GOT3 (cell line): Measurements from ENCODE around the gene DHX29.
"Not testable (repeated sequence)": the region's sequence is repeated elsewhere in the genome, so short reads cannot be mapped to it uniquely, and the experiment has no call there.

Experiments
- DNase-seq: peaks from one replicate; lab custom pipeline; 2025; ENCODE audit warnings: mixed read lengths; lab: John Stamatoyannopoulos, UW

The DHX29 gene, protein sequence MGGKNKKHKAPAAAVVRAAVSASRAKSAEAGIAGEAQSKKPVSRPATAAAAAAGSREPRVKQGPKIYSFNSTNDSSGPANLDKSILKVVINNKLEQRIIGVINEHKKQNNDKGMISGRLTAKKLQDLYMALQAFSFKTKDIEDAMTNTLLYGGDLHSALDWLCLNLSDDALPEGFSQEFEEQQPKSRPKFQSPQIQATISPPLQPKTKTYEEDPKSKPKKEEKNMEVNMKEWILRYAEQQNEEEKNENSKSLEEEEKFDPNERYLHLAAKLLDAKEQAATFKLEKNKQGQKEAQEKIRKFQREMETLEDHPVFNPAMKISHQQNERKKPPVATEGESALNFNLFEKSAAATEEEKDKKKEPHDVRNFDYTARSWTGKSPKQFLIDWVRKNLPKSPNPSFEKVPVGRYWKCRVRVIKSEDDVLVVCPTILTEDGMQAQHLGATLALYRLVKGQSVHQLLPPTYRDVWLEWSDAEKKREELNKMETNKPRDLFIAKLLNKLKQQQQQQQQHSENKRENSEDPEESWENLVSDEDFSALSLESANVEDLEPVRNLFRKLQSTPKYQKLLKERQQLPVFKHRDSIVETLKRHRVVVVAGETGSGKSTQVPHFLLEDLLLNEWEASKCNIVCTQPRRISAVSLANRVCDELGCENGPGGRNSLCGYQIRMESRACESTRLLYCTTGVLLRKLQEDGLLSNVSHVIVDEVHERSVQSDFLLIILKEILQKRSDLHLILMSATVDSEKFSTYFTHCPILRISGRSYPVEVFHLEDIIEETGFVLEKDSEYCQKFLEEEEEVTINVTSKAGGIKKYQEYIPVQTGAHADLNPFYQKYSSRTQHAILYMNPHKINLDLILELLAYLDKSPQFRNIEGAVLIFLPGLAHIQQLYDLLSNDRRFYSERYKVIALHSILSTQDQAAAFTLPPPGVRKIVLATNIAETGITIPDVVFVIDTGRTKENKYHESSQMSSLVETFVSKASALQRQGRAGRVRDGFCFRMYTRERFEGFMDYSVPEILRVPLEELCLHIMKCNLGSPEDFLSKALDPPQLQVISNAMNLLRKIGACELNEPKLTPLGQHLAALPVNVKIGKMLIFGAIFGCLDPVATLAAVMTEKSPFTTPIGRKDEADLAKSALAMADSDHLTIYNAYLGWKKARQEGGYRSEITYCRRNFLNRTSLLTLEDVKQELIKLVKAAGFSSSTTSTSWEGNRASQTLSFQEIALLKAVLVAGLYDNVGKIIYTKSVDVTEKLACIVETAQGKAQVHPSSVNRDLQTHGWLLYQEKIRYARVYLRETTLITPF (N-terminal part only)

GRCh38 chr5:55307383-55308253 lies at the start of gene DHX29, which contains the start of gene MTREX:
TSS of gene DHX29 (minus strand) at chr5:55307694. CDS start at chr5:55307573, 121 bp downstream.
TSS of gene MTREX (plus strand) at chr5:55307989. CDS start at chr5:55308014, 25 bp downstream.
- peak; percentile 94 for DNase-seq

DNA sequence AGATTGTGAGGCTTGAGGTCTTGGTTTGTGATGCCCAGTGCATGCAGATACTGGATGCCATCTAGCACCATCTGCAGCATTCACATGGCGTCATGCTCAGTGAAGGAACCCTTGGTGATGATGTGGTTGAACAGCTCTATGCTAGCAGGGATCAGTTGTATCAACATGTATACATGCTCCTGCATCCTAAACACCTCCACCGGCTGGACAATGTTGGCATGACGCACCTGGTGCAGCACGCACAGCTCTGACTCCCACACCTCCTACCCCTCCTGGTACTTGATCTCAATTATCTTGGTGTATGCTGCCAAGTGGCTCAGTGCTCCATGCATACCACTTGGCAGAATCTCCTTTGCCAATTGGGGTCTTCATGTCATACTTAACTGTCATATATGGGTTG lies 49.4 kb upstream of the DHX29 start:
- no peak for DNase-seq

- no peak for DNase-seq
Observed at GRCh38 chr5:55350754-55351153, 43.3 kb upstream of the DHX29 start.

DNA sequence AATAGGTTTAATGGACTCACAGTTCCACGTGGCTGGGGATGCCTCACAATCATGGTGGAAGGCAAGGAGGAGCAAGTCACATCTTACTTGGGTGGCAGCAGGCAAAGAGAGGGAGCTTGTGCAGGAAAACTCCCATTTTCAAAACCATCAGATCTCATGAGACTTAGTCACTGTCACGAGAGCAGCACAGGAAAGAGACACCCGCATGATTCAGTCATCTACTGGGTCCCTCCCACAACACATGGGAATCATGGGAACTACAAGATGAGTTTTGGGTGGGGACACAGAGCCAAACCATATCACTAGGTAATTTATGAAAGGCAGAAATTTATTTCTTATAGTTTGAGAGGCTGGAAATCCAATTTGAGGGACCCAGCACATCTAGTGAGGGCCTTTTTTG lies 40.3 kb upstream of the DHX29 start:
- no peak for DNase-seq

- DNase-seq = no peak
Observed at GRCh38 chr5:55345327-55345726, 37.8 kb upstream of the DHX29 start.

- DNase-seq = no peak
Observed at GRCh38 chr5:55344392-55344992, 37.0 kb upstream of the DHX29 start.

GRCh38 chr5:55343609-55344008 lies 36.1 kb upstream of the DHX29 start:
- DNase-seq = no peak

DNA sequence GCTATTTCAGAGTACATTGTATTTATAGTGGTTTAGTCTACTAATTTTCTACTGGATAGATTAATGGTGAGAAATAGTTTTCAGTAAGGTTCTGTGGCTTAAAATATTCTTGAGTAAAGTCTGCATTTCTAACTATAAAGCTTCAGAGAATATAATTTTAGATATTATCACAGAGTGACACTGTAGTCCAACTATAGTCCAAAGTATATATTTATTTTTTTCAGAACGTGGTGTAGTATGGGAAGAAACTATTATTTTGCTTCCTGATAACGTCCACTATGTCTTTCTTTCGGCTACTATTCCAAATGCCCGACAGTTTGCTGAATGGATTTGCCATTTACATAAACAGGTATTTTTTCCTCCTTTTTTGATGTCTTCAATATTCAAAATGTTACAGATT lies 35.6 kb upstream of the DHX29 start:
- no peak for DNase-seq

- no peak for DNase-seq
Observed at GRCh38 chr5:55338810-55339243, 31.3 kb upstream of the DHX29 start.

GRCh38 chr5:55338092-55338613 lies 30.7 kb upstream of the DHX29 start:
- DNase-seq = no peak

GRCh38 chr5:55333811-55334210 lies 26.3 kb upstream of the DHX29 start:
- DNase-seq = no peak

- DNase-seq = no peak
Observed at GRCh38 chr5:55333017-55333416, 25.5 kb upstream of the DHX29 start.

DNA sequence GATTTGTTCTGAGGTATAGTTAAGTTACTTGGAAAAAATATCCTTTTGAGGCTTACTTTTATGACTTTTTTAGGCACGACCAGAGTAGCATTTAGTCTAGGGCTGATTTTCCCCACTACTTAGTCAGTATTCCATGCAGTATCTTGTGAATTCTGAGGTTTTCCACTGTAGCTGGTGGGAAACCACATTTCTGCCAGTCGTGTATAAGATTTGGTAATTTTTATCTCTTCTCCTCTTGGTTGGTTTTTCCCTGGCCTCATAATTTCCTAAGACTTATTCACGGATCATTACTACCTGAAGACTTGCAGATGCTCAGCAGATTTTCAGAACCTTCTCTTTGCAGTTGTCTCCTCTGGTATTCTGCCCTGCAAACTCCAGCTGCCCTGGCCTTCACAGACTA lies 23.8 kb upstream of the DHX29 start:
- DNase-seq = no peak

GRCh38 chr5:55327281-55327680 lies 19.8 kb upstream of the DHX29 start:
- no peak for DNase-seq

GRCh38 chr5:55325621-55326020 lies 18.1 kb upstream of the DHX29 start:
- DNase-seq = no peak

GRCh38 chr5:55324815-55325418 lies 17.4 kb upstream of the DHX29 start:
- DNase-seq = no peak

- no peak for DNase-seq
Observed at GRCh38 chr5:55324006-55324405, 16.5 kb upstream of the DHX29 start.

- DNase-seq = no peak
Observed at GRCh38 chr5:55320571-55320970, 13.1 kb upstream of the DHX29 start.

DNA sequence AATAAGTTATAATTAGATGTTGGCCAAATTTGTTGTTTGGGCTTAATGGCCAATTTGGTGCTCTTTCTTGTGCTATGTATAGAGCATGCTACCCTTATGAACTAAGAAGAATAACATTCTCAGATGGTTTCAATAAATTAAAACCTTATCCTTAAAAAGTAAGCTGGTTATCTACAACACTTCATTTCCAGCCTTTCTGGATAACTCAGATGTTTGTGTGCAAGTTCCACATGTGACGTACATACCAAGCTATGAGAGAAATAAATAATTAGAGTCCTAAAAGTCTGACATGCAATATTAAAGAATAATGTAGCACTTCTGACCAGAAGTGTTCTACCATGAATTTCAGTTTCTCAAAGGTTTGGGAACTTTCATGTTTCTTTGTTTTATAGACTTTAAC lies 12.0 kb upstream of the DHX29 start:
- no peak for DNase-seq

GRCh38 chr5:55318237-55318636 lies 10.7 kb upstream of the DHX29 start:
- DNase-seq = not testable (repeated sequence)
